Trophoblast cell (in vitro differentiated cells and primary cell): ENCODE measurements around the gene TXLNB.

Experiments used
- DNase-seq, 2 donors: peaks; one replicate each; pipeline ENCODE4 v3.0.0-alpha.2; 2016
- H2AFZ ChIP-seq: 2 replicates; pipeline ENCODE4 v1.6.1; 2013; ENCODE audit warnings: low read length, moderate library complexity, mild to moderate bottlenecking; ENCODE audit not compliant: insufficient read depth, poor library complexity
- H2AK5ac ChIP-seq: 2 replicates; pipeline ENCODE4 v1.6.1; 2013; ENCODE audit warnings: mild to moderate bottlenecking, low read length
- H2BK120ac ChIP-seq: 2 replicates; pipeline ENCODE4 v1.6.1; 2013; ENCODE audit warnings: low read length, mild to moderate bottlenecking, moderate library complexity; ENCODE audit not compliant: insufficient read depth, poor library complexity
- H2BK12ac ChIP-seq: 2 replicates; pipeline ENCODE4 v1.6.1; 2013; ENCODE audit warnings: mild to moderate bottlenecking, low read length, moderate library complexity
- H2BK5ac ChIP-seq: 2 replicates; pipeline ENCODE4 v1.6.1; 2013; ENCODE audit warnings: low read length, low read depth, moderate library complexity, mild to moderate bottlenecking; ENCODE audit not compliant: poor library complexity
- H3K14ac ChIP-seq: 2 replicates; pipeline ENCODE4 v1.6.1; 2013; ENCODE audit warnings: mild to moderate bottlenecking, low read length
- H3K18ac ChIP-seq: 2 replicates; pipeline ENCODE4 v1.6.1; 2013; ENCODE audit warnings: mild to moderate bottlenecking, low read length
- H3K23ac ChIP-seq: 2 replicates; pipeline ENCODE4 v1.6.1; 2013; ENCODE audit warnings: low read length
- H3K27ac ChIP-seq: 2 replicates; pipeline ENCODE4 v1.5.1; 2013; ENCODE audit warnings: low read depth, mild to moderate bottlenecking, inconsistent platforms, low read length, moderate library complexity
- H3K27me3 ChIP-seq: 2 replicates; pipeline ENCODE4 v1.6.1; 2013; ENCODE audit warnings: inconsistent platforms, mild to moderate bottlenecking, low read length, moderate library complexity; ENCODE audit not compliant: insufficient read depth
- H3K36me3 ChIP-seq, 2 experiments: 1 replicate in 1 of 2; 2 replicates in 1 of 2; pipeline ENCODE4 v1.6.1; 2013; ENCODE audit warnings: low read length in 2 of 2, mild to moderate bottlenecking in 2 of 2, moderate library complexity in 1 of 2; ENCODE audit not compliant: insufficient read depth in 2 of 2, control insufficient read depth in 1 of 2
- H3K4ac ChIP-seq: 2 replicates; pipeline ENCODE4 v1.6.1; 2013; ENCODE audit warnings: low read depth, mild to moderate bottlenecking, low read length, moderate library complexity
- H3K4me1 ChIP-seq, 2 experiments: 1 replicate in 1 of 2; 2 replicates in 1 of 2; pipeline ENCODE4 v1.6.1; 2013; ENCODE audit warnings: low read length in 2 of 2, mild to moderate bottlenecking in 2 of 2, moderate library complexity in 1 of 2; ENCODE audit not compliant: insufficient read depth in 2 of 2, control insufficient read depth in 1 of 2
- H3K4me2 ChIP-seq: 2 replicates; pipeline ENCODE4 v1.6.1; 2013; ENCODE audit warnings: inconsistent platforms, mild to moderate bottlenecking, low read length, moderate library complexity
- H3K4me3 ChIP-seq: 2 replicates; pipeline ENCODE4 v1.5.1; 2013; ENCODE audit warnings: mild to moderate bottlenecking, low read depth, low read length, inconsistent platforms
- H3K79me1 ChIP-seq: one replicate; pipeline ENCODE4 v1.6.1; 2013; ENCODE audit warnings: low read length
- H3K79me2 ChIP-seq: 2 replicates; pipeline ENCODE4 v1.6.1; 2013; ENCODE audit warnings: low read length, mild to moderate bottlenecking; ENCODE audit not compliant: control insufficient read depth, insufficient read depth, poor library complexity
- H3K9ac ChIP-seq: 2 replicates; pipeline ENCODE4 v1.6.1; 2013; ENCODE audit warnings: mild to moderate bottlenecking, low read length
- H3K9me3 ChIP-seq: 2 replicates; pipeline ENCODE4 v1.6.1; 2013; ENCODE audit warnings: low read depth, mild to moderate bottlenecking, control low read depth, inconsistent platforms, low read length; ENCODE audit not compliant: insufficient read depth
- H4K12ac ChIP-seq: 2 replicates; pipeline ENCODE4 v1.6.1; 2013; ENCODE audit warnings: low read depth, mild to moderate bottlenecking, low read length, moderate library complexity
- H4K8ac ChIP-seq: 2 replicates; pipeline ENCODE4 v1.6.1; 2013; ENCODE audit warnings: low read depth, mild to moderate bottlenecking, low read length, moderate library complexity
- H4K91ac ChIP-seq: one replicate; pipeline ENCODE4 v1.6.1; 2013; ENCODE audit warnings: low read depth, mild to moderate bottlenecking, low read length, moderate library complexity
- WGBS: extraction: QIAGEN DNeasy Blood & Tissue Kit; methylation state at CpG from one replicate; pipeline ENCODE4 v1.1.7; 2013; ENCODE audit warnings: missing lambda C conversion rate; ENCODE audit not compliant: insufficient read length, insufficient coverage; ENCODE audit errors: extremely low coverage; 5-methylcytosine and 5-hydroxymethylcytosine counted together

TXLNB gene

GRCh38 chr6:139325686-139326085 lies 33.9 kb upstream of the TXLNB start:
- no peak overlapping the region for H3K4me3 ChIP-seq
- H3K18ac ChIP-seq: no peak overlapping the region
- H2AK5ac ChIP-seq: no peak overlapping the region
- H2BK5ac ChIP-seq: no peak overlapping the region
- H3K9ac ChIP-seq: no peak overlapping the region
- no peaks in the 10 kb centered on the region for H3K9me3 ChIP-seq
- no peak overlapping the region for H3K4me2 ChIP-seq
- H2BK120ac ChIP-seq: no peak overlapping the region
- H4K12ac ChIP-seq: no peak overlapping the region
- no peak overlapping the region for H3K4ac ChIP-seq
- H3K27me3 ChIP-seq: no peaks in the 10 kb centered on the region
- no peak overlapping the region for H4K8ac ChIP-seq
- peaks cover 0 to 4% of the 10 kb centered on the region in 2 experiments for H3K4me1 ChIP-seq
- DNase-seq: no peak
- no peaks in the 10 kb centered on the region for H3K79me2 ChIP-seq
- H3K36me3 ChIP-seq: no peaks in the 10 kb centered on the region
- H2BK12ac ChIP-seq: no peak overlapping the region
- no peaks in the 10 kb centered on the region for H3K79me1 ChIP-seq
- no peak overlapping the region for H3K27ac ChIP-seq
- no peak overlapping the region for H4K91ac ChIP-seq
- H3K14ac ChIP-seq: no peak overlapping the region
- H2AFZ ChIP-seq: no peak overlapping the region
- no peak overlapping the region for H3K23ac ChIP-seq
- WGBS: no CpG with 5 or more reads among the region's 1 CpG

DNA sequence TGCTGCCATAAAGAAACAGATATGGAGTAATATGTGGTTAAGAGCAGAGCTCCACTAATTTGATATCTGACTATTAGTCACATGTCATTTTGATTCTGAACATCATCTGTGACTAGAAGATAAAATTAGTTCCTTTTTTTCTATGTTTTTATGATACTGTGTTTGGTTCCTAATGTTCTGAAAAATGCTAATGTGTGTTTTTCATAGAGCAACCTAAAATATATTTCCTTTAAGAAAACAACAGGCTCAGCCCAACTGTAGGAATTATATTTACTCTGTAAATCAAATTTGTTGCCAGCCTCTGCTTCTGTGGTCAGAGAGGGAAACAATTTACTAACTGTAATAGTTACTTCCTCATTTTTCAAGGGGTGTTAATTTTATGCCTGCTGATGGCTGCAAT lies 33.3 kb upstream of the TXLNB start:
- Histone ChIP-seq H3K18ac (no peak overlapping the region), H3K79me1 (no peaks in the 10 kb centered on the region), H2BK12ac (no peak overlapping the region), H3K4me2 (no peak overlapping the region), H3K23ac (no peak overlapping the region), H4K8ac (no peak overlapping the region), H3K79me2 (no peaks in the 10 kb centered on the region), H3K14ac (no peak overlapping the region), H2BK120ac (no peak overlapping the region), H3K36me3 (no peaks in the 10 kb centered on the region), H3K4me1 (peaks cover 0 to 4% of the 10 kb centered on the region in 2 experiments), H3K4ac (no peak overlapping the region), H3K9me3 (no peaks in the 10 kb centered on the region), H3K27ac (no peak overlapping the region), H2AFZ (no peak overlapping the region), H3K27me3 (no peaks in the 10 kb centered on the region), H3K4me3 (no peak overlapping the region), H3K9ac (no peak overlapping the region), H4K91ac (no peak overlapping the region), H2BK5ac (no peak overlapping the region), H4K12ac (no peak overlapping the region), H2AK5ac (no peak overlapping the region)
- DNase-seq: no peak

DNA sequence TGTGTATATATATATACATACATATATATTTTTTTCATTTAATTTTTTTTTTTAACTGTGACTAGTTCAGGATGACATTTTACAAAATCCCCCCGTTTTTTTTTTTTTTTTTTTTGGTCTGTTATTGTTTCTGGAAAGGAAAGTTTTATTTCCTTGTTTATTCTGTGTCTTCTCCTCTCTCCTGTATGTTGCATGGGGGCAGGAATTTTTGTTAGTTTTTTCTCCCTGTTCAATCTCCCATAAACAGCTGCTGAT lies 32.4 kb upstream of the TXLNB start:
- no peak overlapping the region for H2BK12ac ChIP-seq
- no peak overlapping the region for H4K12ac ChIP-seq
- no CpG with 5 or more reads among the region's 1 CpG for WGBS
- no peak overlapping the region for H3K4me3 ChIP-seq
- no peak overlapping the region for H2BK5ac ChIP-seq
- no peaks in the 10 kb centered on the region for H3K79me1 ChIP-seq
- H2AK5ac ChIP-seq: no peak overlapping the region
- H3K27ac ChIP-seq: no peak overlapping the region
- no peak overlapping the region for H3K9ac ChIP-seq
- H3K23ac ChIP-seq: no peak overlapping the region
- no peak overlapping the region for H2BK120ac ChIP-seq
- no peak overlapping the region for H3K4me2 ChIP-seq
- H3K36me3 ChIP-seq: no peaks in the 10 kb centered on the region
- H3K4me1 ChIP-seq: peaks cover 0 to 4% of the 10 kb centered on the region in 2 experiments
- no peak overlapping the region for H4K8ac ChIP-seq
- no peaks in the 10 kb centered on the region for H3K9me3 ChIP-seq
- H3K18ac ChIP-seq: no peak overlapping the region
- no peak overlapping the region for H3K14ac ChIP-seq
- no peak overlapping the region for H3K4ac ChIP-seq
- H3K79me2 ChIP-seq: no peaks in the 10 kb centered on the region
- no peaks in the 10 kb centered on the region for H3K27me3 ChIP-seq
- H4K91ac ChIP-seq: no peak overlapping the region
- no peak for DNase-seq
- H2AFZ ChIP-seq: no peak overlapping the region

DNA sequence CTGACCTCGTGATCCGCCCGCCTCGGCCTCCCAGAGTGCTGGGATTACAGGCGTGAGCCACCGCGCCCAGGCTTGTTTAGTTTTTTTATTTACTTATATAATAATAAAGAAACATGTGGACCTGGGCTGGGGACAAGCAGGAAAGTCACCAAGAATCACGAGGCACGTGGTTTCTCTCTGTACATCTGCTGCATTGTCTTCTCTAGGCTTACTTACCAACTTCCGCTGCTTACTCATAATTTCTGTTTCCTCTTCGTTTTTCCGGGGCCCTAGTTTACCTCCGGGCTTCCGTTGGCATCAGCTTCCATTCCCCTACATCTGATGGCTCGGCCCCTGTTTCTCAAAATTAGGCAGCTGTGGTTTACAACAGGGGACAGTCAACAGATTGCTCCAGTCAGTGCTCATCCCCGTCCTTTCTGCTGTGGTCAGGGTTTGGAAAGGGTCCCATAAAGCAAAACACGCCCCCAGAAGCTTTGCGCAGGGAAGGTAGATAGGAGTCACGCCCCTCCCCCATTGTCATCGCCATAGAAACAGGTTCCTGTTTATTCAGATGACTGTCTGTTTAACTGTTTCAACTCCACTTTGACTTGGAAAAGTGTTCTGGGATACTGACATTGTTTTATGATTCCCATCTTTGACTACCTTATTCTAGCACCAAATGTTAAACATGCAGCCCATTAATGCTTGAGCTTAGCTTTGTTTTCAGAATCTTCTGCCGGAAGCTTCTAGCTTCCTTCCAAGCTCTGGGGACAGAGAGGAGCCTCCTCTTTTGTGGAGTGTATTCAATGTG lies 31.9 kb upstream of the TXLNB start:
- Histone ChIP-seq H3K79me1 (no peaks in the 10 kb centered on the region), H3K9me3 (no peaks in the 10 kb centered on the region), H3K27ac (no peak overlapping the region), H2AK5ac (no peak overlapping the region), H3K4me3 (no peak overlapping the region), H4K12ac (no peak overlapping the region), H3K14ac (no peak overlapping the region), H3K18ac (peak overlapping the region; percentile 32), H3K36me3 (no peaks in the 10 kb centered on the region), H3K4ac (no peak overlapping the region), H3K23ac (no peak overlapping the region), H2BK12ac (no peak overlapping the region), H3K79me2 (no peaks in the 10 kb centered on the region), H4K91ac (no peak overlapping the region), H3K27me3 (no peaks in the 10 kb centered on the region), H2BK5ac (no peak overlapping the region), H4K8ac (no peak overlapping the region), H2AFZ (no peak overlapping the region), H3K9ac (no peak overlapping the region), H3K4me1 (peaks cover 0 to 4% of the 10 kb centered on the region in 2 experiments), H2BK120ac (peak overlapping the region; percentile 30), H3K4me2 (no peak overlapping the region)
- DNase-seq: peak; percentile 19 to 49
- no CpG with 5 or more reads among the region's 21 CpGs for WGBS
